Endothelial cell of umbilical vein (primary cell): ENCODE results near the gene CSHL1. TPM values are rescaled to one million over a fixed set of nuclear protein-coding genes. Genes with fewer than 3 reads are reported as not detected.
A peak's percentile ranks its signal among the peaks of the same experiment; 100 is the strongest.

Experiments used
- BruUV-seq: library from RNA; stranded (reverse); fragments of 400-500 nt; replicated peaks from 2 replicates; lab custom pipeline; 2021; lab: Mats Ljungman, UMichigan
- CTCF ChIA-PET: fragments of 300-600, 350-600 bp; sonication (Branson Sonifier 250); formaldehyde crosslinking; loops from one replicate; lab custom pipeline; 2021; ENCODE audit warnings: antibody characterized with exemption, inconsistent platforms; lab: Charles Lee
- POLR2A ChIA-PET: fragments of 300-600, 350-600 bp; sonication (Branson Sonifier 250); formaldehyde crosslinking; loops from one replicate; lab custom pipeline; 2021; ENCODE audit warnings: antibody characterized with exemption, inconsistent platforms; lab: Charles Lee
- DNase-seq: peaks from one replicate; pipeline ENCODE4 v3.0.0-alpha.2; 2011; ENCODE audit warnings: low read depth, low spot score
- FAIRE-seq: peaks from 2 replicates; lab custom pipeline; 2011; peaks lifted over from hg19 to GRCh38; lab: Jason Lieb, UNC
- H2AFZ ChIP-seq: 2 replicates; pipeline ENCODE4 v1.6.0; 2012; ENCODE audit warnings: low read depth, low read length, control low read depth, inconsistent platforms
- H3K27ac ChIP-seq: 2 replicates; pipeline ENCODE4 v1.5.1; 2011; ENCODE audit warnings: low read depth, mild to moderate bottlenecking, control low read depth, low read length, moderate library complexity; ENCODE audit not compliant: insufficient read depth
- H3K27me3 ChIP-seq, 2 experiments: 2 replicates each; pipeline versions ENCODE4 v1.6.0 to v1.6.1; 2011; ENCODE audit warnings: low read length in 2 of 2, mixed read lengths in 1 of 2; ENCODE audit not compliant: control insufficient read depth in 2 of 2, insufficient read depth in 2 of 2
- H3K36me3 ChIP-seq, 2 experiments: 2 replicates in 1 of 2; 3 replicates in 1 of 2; pipeline ENCODE4 v1.5.1; 2011; ENCODE audit warnings: low read length in 2 of 2, mild to moderate bottlenecking in 1 of 2, moderate library complexity in 1 of 2; ENCODE audit not compliant: control insufficient read depth in 2 of 2, insufficient read depth in 2 of 2; ENCODE audit errors: extremely low read depth in 1 of 2
- H3K4me1 ChIP-seq: 3 replicates; pipeline ENCODE4 v1.5.1; 2011; ENCODE audit warnings: mild to moderate bottlenecking, low read length; ENCODE audit not compliant: control insufficient read depth, insufficient read depth; ENCODE audit errors: extremely low read depth
- H3K4me2 ChIP-seq: 2 replicates; pipeline ENCODE4 v1.6.1; 2011; ENCODE audit warnings: low read length, control low read depth, mixed read lengths; ENCODE audit not compliant: insufficient read depth
- H3K4me3 ChIP-seq, 3 experiments: fragments of 200-600 bp in 1 of 3; sonication (generic), shearing (Covaris generic) in 1 of 3; replicated peaks in 1 of 3; 2 replicates each; pipeline ENCODE4 v1.5.1; 2011 to 2016; ENCODE audit warnings: control low read depth in 3 of 3, low read length in 3 of 3, mild to moderate bottlenecking in 2 of 3, inconsistent platforms in 1 of 3, low read depth in 1 of 3, moderate library complexity in 1 of 3; ENCODE audit not compliant: insufficient read depth in 1 of 3
- H3K79me2 ChIP-seq: 2 replicates; pipeline ENCODE4 v1.6.0; 2012; ENCODE audit warnings: low read length, inconsistent platforms; ENCODE audit not compliant: control insufficient read depth, insufficient read depth
- H3K9ac ChIP-seq: replicated peaks from 2 replicates; pipeline ENCODE3; 2011; ENCODE audit warnings: low read length, control low read depth; ENCODE audit not compliant: insufficient read depth; ENCODE audit errors: extremely low read depth
- H3K9me1 ChIP-seq: replicated peaks from 3 replicates; pipeline ENCODE4 v1.6.0; 2011; ENCODE audit warnings: mild to moderate bottlenecking, low read length; ENCODE audit not compliant: control insufficient read depth, insufficient read depth; ENCODE audit errors: extremely low read depth
- H3K9me3 ChIP-seq: replicated peaks from 2 replicates; pipeline ENCODE4 v1.5.1; 2012; ENCODE audit warnings: low read length, inconsistent platforms; ENCODE audit not compliant: control insufficient read depth, insufficient read depth
- H4K20me1 ChIP-seq: replicated peaks from 2 replicates; pipeline ENCODE3; 2011; ENCODE audit warnings: mild to moderate bottlenecking, low read length; ENCODE audit not compliant: control insufficient read depth, insufficient read depth; ENCODE audit errors: extremely low read depth
- MYC ChIP-seq: IDR thresholded peaks from one replicate; pipeline ENCODE4 v1.6.1; 2011; ENCODE audit warnings: mild to moderate bottlenecking, low read depth, low read length
- dilution Hi-C: fragments of 300-500 bp; cut with MboI; formaldehyde crosslinking; loops from one replicate; pipeline ENCODE4 v1.15.0; 2019; ENCODE audit warnings: low sequenced_read_pairs; ENCODE audit not compliant: extremely low pct_ligation_motif_present
- intact Hi-C: fragments of 100-400 bp; cut with micrococcal nuclease; formaldehyde crosslinking; loops from one replicate; pipeline ENCODE4 v1.10.0; 2022
- polyA plus RNA-seq, 4 experiments: library from polyadenylated mRNA; depleted of rRNA in 3 of 4; stranded (reverse) in 3 of 4; unstranded in 1 of 4; fragments of >200 nt; gene quantifications; 2 replicates each; pipeline versions ENCODE4 v1.2.1 to v1.2.3, GENCODE V29; 2011 to 2012; ENCODE audit warnings: missing spikeins in 1 of 4
- total RNA-seq: library from RNA; stranded (reverse); gene quantifications from 2 replicates; pipeline ENCODE4 v1.2.3, GENCODE V29; 2021
- TF ChIP-seq, protein P1 (sequence below), 2 donors: IDR thresholded peaks; 1 replicate in 1 of 2; 2 replicates in 1 of 2; pipeline ENCODE4 v1.5.1; 2011; ENCODE audit warnings: low read length in 2 of 2, mild to moderate bottlenecking in 2 of 2, moderate library complexity in 2 of 2, control low read depth in 1 of 2, inconsistent platforms in 1 of 2, low read depth in 1 of 2; ENCODE audit not compliant: insufficient read depth in 1 of 2; ENCODE audit errors: extremely low read depth in 1 of 2

The CSHL1 gene
- total and polyA plus RNA-seq, 2 donors (not counting 3 experiments of a cell fraction or from before 2014, with no cell fraction given): not detected

DNA sequence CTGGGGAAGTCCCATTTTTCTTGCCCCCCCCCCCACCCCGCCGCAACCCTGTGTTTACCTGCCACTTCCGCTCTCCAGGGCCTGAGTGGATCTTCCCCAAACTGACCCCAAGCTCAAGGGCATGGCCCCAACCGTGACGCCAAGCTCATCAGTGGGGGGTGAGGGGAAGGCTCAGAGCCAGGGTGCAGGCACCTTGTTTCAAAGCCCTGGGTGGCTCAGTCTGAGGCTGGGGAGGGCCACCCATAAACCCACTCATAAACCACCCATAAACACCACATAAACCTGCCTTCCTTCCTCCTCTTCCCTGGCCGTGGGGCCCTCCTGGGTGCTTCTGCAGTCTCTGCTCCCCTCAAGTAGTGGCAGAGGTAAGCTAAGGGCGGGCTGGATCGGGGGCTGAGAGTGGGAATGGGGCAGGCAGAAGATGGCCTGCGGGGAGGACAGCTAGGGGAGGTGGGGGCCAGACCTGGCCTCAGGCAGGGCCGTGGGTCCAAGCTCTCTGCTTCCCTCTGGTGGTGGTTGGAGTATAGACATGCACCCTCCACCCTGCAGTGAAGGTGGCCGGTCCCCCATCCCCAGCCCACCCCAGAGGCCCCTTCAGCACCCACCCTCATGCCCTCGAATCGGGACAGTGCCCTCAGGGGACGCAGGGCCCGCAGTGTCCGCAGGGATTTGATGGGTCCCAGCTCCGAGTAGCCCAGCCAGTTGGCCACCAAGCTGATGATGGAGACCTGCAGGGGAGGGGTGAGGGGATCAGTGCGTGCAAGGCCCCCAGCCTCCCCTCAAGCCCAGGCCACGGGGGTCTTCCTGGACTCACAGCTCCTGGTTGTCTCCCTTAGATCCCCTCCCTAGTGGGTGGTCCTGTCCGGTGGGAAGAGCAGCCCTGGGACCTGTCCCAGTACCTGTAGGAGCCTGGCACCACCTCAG lies 35.6 kb upstream of the CSHL1 start:
- no peak overlapping the region for H3K27ac ChIP-seq
- H3K4me2 ChIP-seq: no peak overlapping the region
- H4K20me1 ChIP-seq: no peaks in the 10 kb centered on the region
- DNase-seq: peak; percentile 23
- ChIA-PET CTCF (interaction anchor here (0.6 to 3.0 kb wide), 48 partner anchors 9 to 353 kb away, joined by 3 to 108 read pairs (median 6); partner anchors contain the start of genes CD79B, CSHL1, GH1 and ICAM2), POLR2A (no interaction called here)
- H3K9me3 ChIP-seq: no peaks in the 10 kb centered on the region
- H3K4me1 ChIP-seq: no peaks in the 10 kb centered on the region
- H3K36me3 ChIP-seq: no peaks in the 10 kb centered on the region
- H3K4me3 ChIP-seq: no peak overlapping the region
- H2AFZ ChIP-seq: no peak overlapping the region
- no peaks in the 10 kb centered on the region for H3K79me2 ChIP-seq
- intact Hi-C loops (loop anchor here (1.0 to 2.0 kb wide), 2 partner anchors 27 to 44 kb away; no protein-coding TSS in a partner anchor), dilution Hi-C loops (no loop called here)
- H3K9ac ChIP-seq: no peak overlapping the region
- BruUV-seq: no TSS peak
- H3K27me3 ChIP-seq: no peaks in the 10 kb centered on the region
- TF ChIP-seq, protein P1, sequence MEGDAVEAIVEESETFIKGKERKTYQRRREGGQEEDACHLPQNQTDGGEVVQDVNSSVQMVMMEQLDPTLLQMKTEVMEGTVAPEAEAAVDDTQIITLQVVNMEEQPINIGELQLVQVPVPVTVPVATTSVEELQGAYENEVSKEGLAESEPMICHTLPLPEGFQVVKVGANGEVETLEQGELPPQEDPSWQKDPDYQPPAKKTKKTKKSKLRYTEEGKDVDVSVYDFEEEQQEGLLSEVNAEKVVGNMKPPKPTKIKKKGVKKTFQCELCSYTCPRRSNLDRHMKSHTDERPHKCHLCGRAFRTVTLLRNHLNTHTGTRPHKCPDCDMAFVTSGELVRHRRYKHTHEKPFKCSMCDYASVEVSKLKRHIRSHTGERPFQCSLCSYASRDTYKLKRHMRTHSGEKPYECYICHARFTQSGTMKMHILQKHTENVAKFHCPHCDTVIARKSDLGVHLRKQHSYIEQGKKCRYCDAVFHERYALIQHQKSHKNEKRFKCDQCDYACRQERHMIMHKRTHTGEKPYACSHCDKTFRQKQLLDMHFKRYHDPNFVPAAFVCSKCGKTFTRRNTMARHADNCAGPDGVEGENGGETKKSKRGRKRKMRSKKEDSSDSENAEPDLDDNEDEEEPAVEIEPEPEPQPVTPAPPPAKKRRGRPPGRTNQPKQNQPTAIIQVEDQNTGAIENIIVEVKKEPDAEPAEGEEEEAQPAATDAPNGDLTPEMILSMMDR (IDR thresholded peaks at IDR 0.05; ENCODE audit: extremely low read depth in 1 of 2, insufficient read depth in 1 of 2, low read depth in 1 of 2, low read length in 2 of 2): peak; percentile 38 to 94
- TF ChIP-seq MYC: no peak
- FAIRE-seq: no peak
- no peaks in the 10 kb centered on the region for H3K9me1 ChIP-seq
